NCI-H2196 treated with DMSO at 0.1 percent for 48 hours (cell line): ENCODE measurements around the gene APOBEC3G.
A peak's percentile ranks its signal among the peaks of the same experiment; 100 is the strongest.

ENCODE experiments used
- DNase-seq: peaks from one replicate; lab custom pipeline; 2025; ENCODE audit not compliant: unreplicated experiment; lab: John Stamatoyannopoulos, UW

The APOBEC3G gene

GRCh38 chr22:39090426-39091064, 13.5 kb downstream of the APOBEC3G start:
- DNase-seq: no peak

GRCh38 chr22:39091126-39092081, 14.3 kb downstream of the APOBEC3G start:
- no peak for DNase-seq

GRCh38 chr22:39092111-39092862, 15.2 kb downstream of the APOBEC3G start:
- no peak for DNase-seq

GRCh38 chr22:39094717-39095389, 17.8 kb downstream of the APOBEC3G start:
- no peak for DNase-seq

GRCh38 chr22:39095971-39096370, 18.9 kb downstream of the APOBEC3G start:
- DNase-seq: no peak

- DNase-seq: peak; percentile 48
Measured at GRCh38 chr22:39097098-39098020, 20.3 kb downstream of the APOBEC3G start, which contains the start of gene APOBEC3H. APOBEC3H (plus strand) TSS chr22:39097244; CDS start chr22:39100279, 3,035 bp downstream.

GRCh38 chr22:39098026-39098425, 21.0 kb downstream of the APOBEC3G start:
- no peak for DNase-seq

- DNase-seq: no peak
Measured at GRCh38 chr22:39098576-39098975, 21.5 kb downstream of the APOBEC3G start.

- no peak for DNase-seq
Measured at GRCh38 chr22:39101226-39101625, 24.2 kb downstream of the APOBEC3G start.

GRCh38 chr22:39103431-39103830, 26.4 kb downstream of the APOBEC3G start:
- DNase-seq: no peak

GRCh38 chr22:39106326-39106725, 29.3 kb downstream of the APOBEC3G start:
- no peak for DNase-seq

GRCh38 chr22:39108487-39108886, 31.4 kb downstream of the APOBEC3G start:
- no peak for DNase-seq

GRCh38 chr22:39109361-39109760, 32.3 kb downstream of the APOBEC3G start:
- no peak for DNase-seq

- DNase-seq: no peak
Measured at GRCh38 chr22:39110631-39111561, 33.8 kb downstream of the APOBEC3G start.

- no peak for DNase-seq
Measured at GRCh38 chr22:39114112-39114511, 37.0 kb downstream of the APOBEC3G start.

GRCh38 chr22:39115570-39115969, 38.5 kb downstream of the APOBEC3G start:
- DNase-seq: no peak

- DNase-seq: no peak
Measured at GRCh38 chr22:39115977-39116621, 39.0 kb downstream of the APOBEC3G start.

- DNase-seq: no peak
Measured at GRCh38 chr22:39117585-39118191, 40.6 kb downstream of the APOBEC3G start.
